GM19395 (cell line): Measurements from ENCODE around the gene FAM118B.
"Not testable (repeated sequence)": the region's sequence is repeated elsewhere in the genome, so short reads cannot be mapped to it uniquely, and the experiment has no call there.

Source experiments
- ATAC-seq: cut with Tn5 transposase; IDR thresholded peaks from one replicate; pipeline ENCODE4 v1.9.1; 2021; ENCODE audit warnings: mild to moderate bottlenecking, moderate library complexity; ENCODE audit not compliant: unreplicated experiment

FAM118B gene

GRCh38 chr11:126308771-126309170 lies 97.2 kb downstream of the FAM118B start:
- not testable (repeated sequence) for ATAC-seq

GRCh38 chr11:126310200-126310991 lies 98.8 kb downstream of the FAM118B start:
- ATAC-seq, result peak; percentile 34

GRCh38 chr11:126310992-126311310 lies 99.4 kb downstream of the FAM118B start:
- ATAC-seq, result no peak

- ATAC-seq, result peak; percentile 80
These were observed 100.1 kb downstream of the FAM118B start for GRCh38 chr11:126311401-126312291.
